Measurements from ENCODE around the gene PDS5A. TPM values are rescaled to one million over a fixed set of nuclear protein-coding genes. Genes with fewer than 3 reads are reported as not detected.

PDS5A gene
- total and polyA plus RNA-seq, 9 of the 15 experiments (the other 6 are each of a cell fraction or from before 2014, with no cell fraction given) = 16.4 to 85.4 (median 70.0) TPM

GRCh38 chr4:40020221-40020620 lies 42.5 kb upstream of the PDS5A start (continued):
- TF ChIP-seq ZNF318 (IDR thresholded peaks at IDR 0.05; ENCODE audit: borderline replicate concordance in 1 of 2, low read depth in 1 of 2) = no peak
- no peak for TF ChIP-seq REST (IDR thresholded peaks at IDR 0.05; ENCODE audit: borderline replicate concordance)
- no peak for TF ChIP-seq REST (CRISPR knock-in tag; IDR thresholded peaks at IDR 0.05; ENCODE audit: low read depth)
- TF ChIP-seq L3MBTL2 (IDR thresholded peaks at IDR 0.05) = no peak
- TF ChIP-seq TFAM (CRISPR knock-in tag; conservative IDR thresholded peaks at IDR 0.05) = no peak
- no peak for TF ChIP-seq EP300 (IDR thresholded peaks at IDR 0.05; ENCODE audit: low read length)
- TF ChIP-seq WHSC1 (IDR thresholded peaks at IDR 0.05; ENCODE audit: low read length) = no peak
- TF ChIP-seq MEIS2 (IDR thresholded peaks at IDR 0.05; ENCODE audit: partially characterized antibody) = no peak

Data from K562 (cell line).